GM19397 (cell line): ENCODE results near the gene KRTAP5-7.

Source experiments
- ATAC-seq: cut with Tn5 transposase; IDR thresholded peaks from one replicate; pipeline ENCODE4 v1.9.1; 2021; ENCODE audit warnings: mild to moderate bottlenecking, moderate library complexity; ENCODE audit not compliant: unreplicated experiment

The KRTAP5-7 gene

DNA sequence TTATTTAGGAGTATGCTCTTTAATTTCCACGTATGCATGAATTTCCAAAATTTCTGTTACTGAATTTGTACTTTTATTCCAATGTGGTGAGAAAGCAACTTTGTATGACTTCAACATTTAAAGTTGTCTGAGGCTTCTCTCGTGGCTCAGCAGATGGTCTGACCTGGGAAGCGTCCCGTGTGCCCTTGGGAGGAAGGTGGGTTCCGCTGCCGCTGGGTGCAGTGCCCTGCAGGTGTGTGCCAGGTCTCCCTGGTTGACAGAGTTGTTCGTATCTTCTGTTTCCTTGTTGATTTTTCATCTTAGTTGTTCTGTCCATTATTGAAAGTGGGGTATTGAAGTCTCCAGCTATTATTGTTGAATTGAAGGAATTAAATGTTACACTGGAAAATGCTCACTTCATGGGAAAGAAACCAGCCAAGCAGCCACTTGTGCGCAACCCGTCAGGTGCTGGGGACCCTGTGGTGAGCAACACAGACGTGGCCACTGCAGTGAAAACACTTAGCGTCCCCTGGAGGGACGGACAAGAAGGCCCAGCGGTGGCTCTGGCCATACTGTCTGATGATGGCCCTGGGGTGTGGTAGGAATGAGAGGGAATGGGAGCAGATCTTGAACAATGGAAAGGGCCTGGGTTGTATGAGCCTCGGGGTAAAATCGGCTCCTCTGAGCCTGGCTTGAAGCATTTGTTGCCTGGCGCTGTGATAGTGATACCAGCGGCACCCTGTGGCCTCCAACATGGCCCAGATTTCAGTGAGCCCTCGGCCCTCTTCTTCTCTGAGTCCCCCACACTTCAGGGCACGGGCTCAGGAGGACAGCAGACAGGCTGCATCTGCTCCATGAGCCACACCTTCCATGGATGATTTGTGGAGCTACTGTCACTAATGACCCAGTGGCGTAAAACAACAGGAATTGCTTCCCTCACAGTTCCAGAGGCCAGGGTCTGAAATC is 31.5 kb upstream of the KRTAP5-7 start:
- ATAC-seq, result no peak

DNA sequence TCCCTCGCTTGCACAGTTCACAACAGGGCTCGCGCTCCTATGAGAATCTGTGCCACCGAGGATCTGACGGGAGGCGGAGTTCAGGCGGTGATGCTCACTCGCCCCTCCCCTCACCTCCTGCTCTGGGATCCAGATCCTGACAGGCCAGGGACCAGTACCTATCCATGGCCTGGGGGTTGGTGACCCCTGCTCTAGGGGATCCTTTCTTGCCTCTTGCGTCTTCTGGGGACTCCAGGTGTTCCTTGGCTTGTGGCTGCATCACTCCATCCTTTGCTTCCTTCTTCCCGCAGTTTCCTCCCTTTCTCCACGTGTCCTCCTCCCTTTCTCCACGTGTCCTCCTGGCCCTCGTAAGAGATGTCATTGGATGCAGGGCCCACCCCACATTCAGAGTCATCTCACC is 30.6 kb upstream of the KRTAP5-7 start:
- no peak for ATAC-seq

GRCh38 chr11:71498091-71498490 is 29.0 kb upstream of the KRTAP5-7 start:
- ATAC-seq, result no peak

GRCh38 chr11:71499125-71499524 is 27.9 kb upstream of the KRTAP5-7 start:
- no peak for ATAC-seq

DNA sequence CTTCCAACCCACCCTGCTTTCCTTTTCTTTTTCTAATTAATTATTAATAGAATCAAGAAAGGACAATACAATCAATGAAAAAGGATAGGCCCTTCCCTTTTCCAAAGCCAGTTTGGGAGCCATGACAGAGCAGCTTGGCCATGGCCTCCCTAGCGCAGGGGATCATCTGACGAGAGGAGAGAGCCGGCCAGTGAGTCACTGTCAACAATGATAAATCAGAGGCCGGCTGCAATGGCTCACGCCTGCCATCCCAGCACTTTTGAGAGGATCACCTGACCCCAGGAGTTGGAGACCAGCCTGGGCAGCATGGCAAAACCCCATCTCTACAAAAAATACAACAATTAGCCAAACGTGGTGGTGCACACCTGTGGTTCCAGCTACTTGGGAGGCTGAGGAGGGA is 27.5 kb upstream of the KRTAP5-7 start:
- no peak for ATAC-seq

- no peak for ATAC-seq
Observed at GRCh38 chr11:71500601-71501021, 26.5 kb upstream of the KRTAP5-7 start.

DNA sequence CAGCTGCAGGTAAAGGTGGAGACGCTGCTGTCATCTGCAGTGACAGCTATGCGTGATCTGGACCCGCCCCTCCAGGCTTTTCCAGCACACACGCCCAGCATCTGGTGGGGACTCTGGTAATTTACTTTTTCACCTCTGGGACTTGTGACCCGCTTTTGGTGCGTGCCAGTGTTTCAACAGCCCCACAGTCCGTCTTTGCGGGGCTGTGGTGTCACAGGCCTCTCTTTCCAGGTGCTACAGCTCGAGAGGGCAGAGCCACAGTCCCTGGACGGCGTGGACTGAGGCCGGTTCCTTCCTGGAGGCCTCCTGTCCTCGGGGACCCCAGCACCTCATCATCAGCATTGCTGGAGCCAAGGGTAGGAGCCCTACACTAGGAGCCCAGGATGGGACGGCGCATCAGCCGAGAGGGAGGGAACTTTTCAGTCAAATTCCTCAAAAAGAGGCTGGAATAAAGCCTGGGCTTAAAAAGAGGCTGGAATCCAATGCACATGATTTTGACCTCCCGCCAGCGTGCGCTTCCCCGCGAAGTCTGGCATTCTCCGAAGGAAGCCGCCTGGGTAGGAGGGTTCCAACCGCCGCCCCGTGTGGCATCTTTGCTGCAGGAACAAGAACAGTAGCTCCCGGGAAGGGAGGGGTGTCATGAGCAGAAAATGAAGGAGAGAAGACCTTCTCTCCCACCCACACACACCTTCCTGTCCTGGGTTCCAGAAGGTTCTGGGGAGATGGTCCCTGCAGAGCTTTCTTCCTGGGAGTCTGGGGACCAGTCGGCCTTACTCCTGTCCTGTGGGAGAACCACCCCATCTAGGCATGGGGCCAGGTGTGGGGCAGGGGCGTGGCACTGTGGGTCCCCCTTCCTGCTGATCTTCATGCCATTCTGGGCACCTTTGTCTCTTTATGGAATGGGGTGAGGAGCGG is 25.7 kb upstream of the KRTAP5-7 start:
- ATAC-seq, result no peak

DNA sequence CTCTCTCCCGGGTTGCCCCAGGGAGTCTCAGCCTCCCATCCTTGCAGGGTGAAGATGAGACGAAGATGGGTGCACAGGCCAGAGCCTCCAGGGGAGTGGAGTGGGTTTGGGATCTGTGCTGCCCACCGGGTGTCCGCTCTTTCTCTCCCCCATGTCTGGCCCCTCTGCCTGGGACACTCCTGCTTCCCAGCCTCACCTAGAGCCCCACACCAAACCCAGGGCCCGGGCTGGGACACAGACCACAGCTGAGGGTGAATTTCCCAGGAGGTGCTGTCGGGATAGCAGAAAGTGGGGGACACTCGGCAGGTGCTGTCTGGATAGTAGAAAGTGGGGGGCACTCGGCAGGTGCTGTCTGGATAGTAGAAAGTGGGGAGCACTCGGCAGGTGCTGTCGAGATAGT is 25.0 kb upstream of the KRTAP5-7 start:
- ATAC-seq, result no peak

DNA sequence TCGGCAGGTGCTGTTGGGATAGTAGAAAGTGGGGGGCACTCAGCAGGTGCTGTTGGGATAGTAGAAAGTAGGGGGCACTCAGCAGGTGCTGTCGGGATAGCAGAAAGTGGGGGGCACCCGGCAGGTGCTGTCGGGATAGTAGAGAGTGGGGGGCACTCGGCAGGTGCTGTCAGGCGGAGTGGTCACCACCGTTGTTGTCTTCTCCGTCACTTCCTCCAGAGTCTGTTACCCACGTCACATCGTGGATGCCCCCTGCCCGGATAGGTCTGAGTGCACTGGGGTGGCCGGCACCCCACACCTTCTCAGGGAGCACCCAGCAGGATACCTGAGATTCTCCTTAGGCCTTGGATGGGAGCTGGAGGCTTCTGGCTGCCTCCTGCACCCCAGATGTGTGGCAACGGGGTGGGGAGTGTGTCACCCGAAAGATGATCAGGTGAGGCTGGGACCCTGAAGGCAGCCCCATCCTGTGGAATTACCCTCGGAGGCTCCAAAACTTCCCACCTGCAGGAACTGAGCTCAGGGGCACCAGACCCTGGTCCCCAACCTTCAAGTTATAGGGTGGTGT is 24.1 kb upstream of the KRTAP5-7 start:
- ATAC-seq, result no peak

DNA sequence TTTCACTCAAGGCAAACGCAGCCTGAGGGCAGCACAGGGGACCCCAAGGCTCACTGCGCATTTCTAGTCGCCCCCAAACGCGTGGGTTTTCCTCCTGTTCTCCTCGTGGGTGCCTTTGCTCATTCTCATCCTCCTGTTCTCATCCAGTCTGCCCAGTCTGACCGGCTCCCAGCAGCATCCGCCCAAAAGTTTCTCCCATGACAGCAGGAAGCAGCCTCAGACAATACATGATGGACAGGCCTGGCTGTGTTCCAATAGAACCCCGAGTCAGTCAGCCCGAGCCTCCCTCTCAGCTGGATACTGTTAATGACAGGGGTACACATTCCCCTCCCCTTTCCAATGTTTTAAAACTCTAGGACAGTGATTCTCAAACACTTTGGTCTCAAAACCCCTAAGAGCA is 22.5 kb upstream of the KRTAP5-7 start:
- no peak for ATAC-seq

- ATAC-seq, result no peak
Observed at GRCh38 chr11:71505001-71505400, 22.1 kb upstream of the KRTAP5-7 start.

DNA sequence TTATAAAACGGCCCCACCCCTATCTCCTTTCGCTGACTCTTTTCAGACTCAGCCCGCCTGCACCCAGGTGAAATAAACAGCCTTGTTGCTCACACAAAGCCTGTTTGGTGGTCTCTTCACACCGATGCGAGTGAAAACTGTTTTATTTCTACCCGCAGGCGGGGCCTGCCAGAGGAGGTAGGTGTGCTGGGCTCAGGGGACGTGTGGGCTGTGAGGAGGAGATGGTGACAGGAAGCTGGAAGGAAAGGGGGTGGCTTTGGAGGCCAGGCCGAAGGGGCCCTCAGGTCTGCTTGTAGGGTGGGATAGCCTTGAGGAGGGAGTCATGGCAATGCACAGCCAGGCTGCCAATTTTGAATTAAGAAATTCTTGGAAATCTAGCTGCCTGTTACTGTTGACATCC is 21.3 kb upstream of the KRTAP5-7 start:
- no peak for ATAC-seq

DNA sequence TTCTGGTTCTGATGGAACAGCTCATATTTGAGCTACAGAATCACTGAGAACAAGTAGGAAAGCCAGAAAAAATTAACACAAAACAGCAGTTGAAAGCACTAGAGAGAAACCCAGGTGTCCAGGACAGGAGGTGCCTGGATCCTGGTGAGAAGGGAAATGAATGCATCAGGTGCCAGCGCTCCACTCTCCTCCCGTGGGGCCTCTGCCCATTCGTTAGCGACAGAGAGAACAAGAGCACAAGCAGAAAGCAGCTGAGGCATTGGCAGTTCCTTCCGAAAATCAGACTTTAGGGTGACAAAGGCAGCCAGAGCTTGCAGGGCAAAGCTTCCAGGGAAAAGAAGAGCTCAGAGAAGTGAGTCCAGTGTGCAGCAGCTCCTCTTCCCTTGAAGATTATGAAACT is 20.0 kb upstream of the KRTAP5-7 start:
- no peak for ATAC-seq

DNA sequence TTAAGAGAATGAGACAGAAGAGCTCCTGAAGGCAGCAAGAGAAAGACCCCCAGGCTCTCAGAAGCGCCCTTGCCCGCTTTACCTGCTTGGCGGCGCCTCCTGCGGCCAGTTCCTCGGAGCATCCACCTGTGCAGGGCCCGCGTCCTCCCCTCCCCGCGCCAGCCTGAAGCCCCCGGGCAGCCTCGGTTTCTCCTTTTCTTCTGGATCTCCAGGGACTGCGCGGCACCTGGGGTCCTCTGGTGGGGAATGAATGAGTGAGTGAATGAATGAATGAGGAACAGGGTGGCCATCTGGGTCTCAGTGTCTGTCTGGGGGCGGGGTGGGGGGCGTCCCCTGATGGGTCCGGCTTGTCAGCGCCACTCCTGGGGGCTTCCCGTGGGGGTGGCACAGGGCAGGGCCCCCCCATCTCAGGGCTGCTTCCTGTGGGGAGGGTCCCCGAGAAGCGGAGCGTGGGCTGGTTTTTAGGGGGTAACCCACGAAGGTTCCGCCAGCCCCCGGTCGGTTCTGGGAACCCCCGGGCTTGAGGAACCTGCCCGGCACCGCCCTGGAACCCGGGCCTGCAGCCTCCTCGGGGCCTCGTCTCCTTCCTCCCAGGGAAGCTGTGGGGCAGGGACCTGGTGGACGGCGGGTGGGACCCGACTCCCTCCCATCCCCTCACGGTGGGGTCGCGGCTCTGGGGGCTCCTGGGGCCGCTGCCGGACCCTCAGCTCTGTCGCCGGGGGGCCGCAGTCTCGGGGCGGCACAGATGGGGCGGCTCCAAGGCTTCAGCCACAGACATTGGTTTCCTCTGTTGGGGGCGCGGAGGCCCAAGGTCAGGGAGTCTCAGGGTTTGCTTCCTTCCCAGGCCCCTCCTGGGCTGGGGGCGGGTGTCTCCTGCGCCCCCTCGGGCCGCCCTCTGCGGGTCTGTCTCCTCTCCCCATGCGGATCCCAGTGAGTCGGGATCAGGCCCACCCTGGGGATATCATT is 8.3 kb upstream of the KRTAP5-7 start:
- ATAC-seq, result no peak

DNA sequence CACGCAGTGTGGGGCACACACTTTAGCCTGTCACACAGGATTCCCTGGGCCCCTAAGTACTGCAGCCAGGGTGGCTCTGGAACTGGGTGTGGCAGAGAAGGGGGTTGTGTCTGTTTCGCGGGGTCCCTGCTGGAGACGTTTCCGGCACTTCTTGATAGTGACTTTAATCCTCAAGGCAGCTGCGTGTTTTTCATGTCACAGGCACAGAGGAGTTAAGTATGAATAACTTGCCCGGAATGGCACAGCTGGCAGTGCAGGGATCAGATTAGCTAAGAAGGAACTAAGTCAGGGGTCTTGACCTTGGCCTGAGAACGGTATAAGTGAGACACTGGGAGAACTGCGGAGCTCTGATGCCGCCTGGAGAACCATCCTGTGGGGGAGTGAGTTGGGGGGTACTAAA is 7.5 kb upstream of the KRTAP5-7 start:
- ATAC-seq, result no peak

DNA sequence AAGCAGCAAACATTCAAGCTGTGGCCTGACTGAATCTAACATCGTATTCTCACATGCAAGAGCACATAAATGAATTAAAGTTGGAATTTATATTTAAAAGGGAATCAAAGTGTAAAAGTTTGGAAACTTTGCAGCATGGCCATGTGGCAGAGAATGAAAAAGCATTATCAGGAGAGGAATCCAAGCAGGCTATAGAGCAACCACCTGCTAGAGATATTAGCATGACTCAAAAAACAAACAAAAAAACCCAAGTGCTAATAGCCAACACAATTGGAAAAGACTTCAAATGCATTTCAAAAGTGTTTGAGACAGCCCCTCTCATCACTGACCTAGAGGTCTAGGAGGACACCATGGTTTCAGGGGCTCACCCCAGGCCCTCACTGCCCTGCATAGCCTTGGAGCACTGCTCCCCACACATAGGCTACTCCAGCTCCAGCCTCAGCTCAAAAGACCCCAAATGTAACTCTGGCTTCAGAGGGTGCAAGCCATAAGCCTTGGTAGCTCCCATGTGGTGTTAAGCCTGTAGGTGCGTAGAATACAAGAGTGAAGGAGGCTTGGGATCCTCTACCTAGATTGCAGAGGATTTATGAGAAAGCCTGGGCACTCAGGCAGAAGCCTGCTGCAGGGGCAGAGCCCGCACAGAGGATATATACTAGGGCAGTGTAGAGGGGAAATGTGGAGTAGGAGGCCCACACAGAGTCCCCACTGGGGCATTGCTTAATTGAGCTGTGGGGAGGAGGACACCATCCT is 1.7 kb upstream of the KRTAP5-7 start:
- no peak for ATAC-seq

GRCh38 chr11:71525938-71526495 is 1.1 kb upstream of the KRTAP5-7 start:
- no peak for ATAC-seq

DNA sequence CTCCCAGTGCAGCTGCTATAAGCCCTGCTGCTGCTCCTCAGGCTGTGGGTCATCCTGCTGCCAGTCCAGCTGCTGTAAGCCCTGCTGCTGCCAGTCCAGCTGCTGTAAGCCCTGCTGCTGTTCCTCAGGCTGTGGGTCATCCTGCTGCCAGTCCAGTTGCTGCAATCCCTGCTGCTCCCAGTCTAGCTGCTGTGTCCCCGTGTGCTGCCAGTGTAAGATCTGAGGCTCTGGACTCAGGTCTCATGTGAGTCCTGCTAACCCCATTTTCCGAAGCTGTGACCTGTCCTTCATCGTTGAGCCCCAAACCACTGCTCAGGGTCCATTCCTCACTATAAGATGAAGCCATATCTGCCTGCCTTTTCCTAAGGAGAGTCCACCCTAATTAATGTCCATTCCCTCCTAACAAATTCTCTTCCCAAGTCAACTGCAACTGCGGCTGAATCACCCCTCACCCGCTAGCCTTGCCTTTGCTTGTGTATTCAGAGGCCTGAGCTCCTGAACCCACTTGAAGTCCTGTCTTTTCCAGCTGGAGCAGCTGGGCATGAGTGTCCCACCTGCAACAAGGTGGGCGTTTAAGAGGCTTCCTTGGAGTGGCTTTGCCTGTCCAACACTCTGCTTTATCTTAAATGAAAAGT is 626 bp downstream of the KRTAP5-7 start:
- ATAC-seq, result no peak

- ATAC-seq, result no peak
Observed at GRCh38 chr11:71530602-71531001, 3.5 kb downstream of the KRTAP5-7 start.
